H1 (cell line): Measurements from ENCODE around the gene HAT1. TPM values are rescaled to one million over a fixed set of nuclear protein-coding genes. Genes with fewer than 3 reads are reported as not detected.

Experiments used
- CTCF ChIA-PET: fragments of 300-600 bp; sonication (Branson Sonifier 250); formaldehyde crosslinking; loops from one replicate; lab custom pipeline; 2021; ENCODE audit not compliant: partially characterized antibody; lab: Charles Lee
- POLR2A ChIA-PET: fragments of 300-600 bp; sonication (Branson Sonifier 250); formaldehyde crosslinking; loops from one replicate; lab custom pipeline; 2021; ENCODE audit warnings: inconsistent platforms; ENCODE audit not compliant: partially characterized antibody; lab: Charles Lee
- DNase-seq, 2 experiments: peaks; one replicate each; pipeline versions ENCODE4 v3.0.0 to v3.0.0-alpha.2; 2010 to 2022; ENCODE audit warnings: low spot score in 2 of 2, low read depth in 1 of 2, mixed read lengths in 1 of 2
- FAIRE-seq: peaks from 2 replicates; lab custom pipeline; 2011; peaks lifted over from hg19 to GRCh38; lab: Jason Lieb, UNC
- H2AFZ ChIP-seq: 2 replicates; pipeline ENCODE4 v1.8.1; 2012; ENCODE audit warnings: low read length, inconsistent platforms
- H2AK5ac ChIP-seq: 2 replicates; pipeline ENCODE4 v1.6.1; 2013; ENCODE audit warnings: low read depth, low read length
- H2BK120ac ChIP-seq: replicated peaks from 2 replicates; pipeline ENCODE3; 2013; ENCODE audit warnings: low read depth, low read length, inconsistent platforms
- H2BK12ac ChIP-seq: 2 replicates; pipeline ENCODE4 v1.6.1; 2013; ENCODE audit warnings: low read depth, low read length
- H2BK15ac ChIP-seq: 2 replicates; pipeline ENCODE4 v1.6.1; 2013; ENCODE audit warnings: low read length
- H2BK20ac ChIP-seq: 2 replicates; pipeline ENCODE4 v1.6.1; 2013; ENCODE audit warnings: low read length
- H2BK5ac ChIP-seq: 2 replicates; pipeline ENCODE4 v1.6.1; 2013; ENCODE audit warnings: low read depth, low read length
- H3K14ac ChIP-seq: 2 replicates; pipeline ENCODE4 v1.6.1; 2013; ENCODE audit warnings: inconsistent platforms; ENCODE audit not compliant: insufficient read length
- H3K18ac ChIP-seq: 2 replicates; pipeline ENCODE4 v1.6.1; 2013; ENCODE audit warnings: low read length; ENCODE audit errors: extremely low read depth
- H3K23ac ChIP-seq: 2 replicates; pipeline ENCODE4 v1.6.1; 2013; ENCODE audit warnings: inconsistent platforms; ENCODE audit not compliant: insufficient read length
- H3K23me2 ChIP-seq: 2 replicates; pipeline ENCODE4 v1.6.1; 2013; ENCODE audit warnings: low read depth, low read length
- H3K27ac ChIP-seq: 2 replicates; pipeline ENCODE4 v1.6.1; 2011; ENCODE audit warnings: low read depth, low read length, inconsistent platforms
- H3K27me3 ChIP-seq, 4 experiments: replicated peaks in 1 of 4; 1 replicate in 1 of 4; 2 replicates in 3 of 4; pipeline versions ENCODE4 v1.6.1 to v1.8.1; 2011 to 2013; ENCODE audit warnings: low read length in 3 of 4, mild to moderate bottlenecking in 3 of 4, inconsistent platforms in 2 of 4, mixed read lengths in 2 of 4, moderate library complexity in 1 of 4; ENCODE audit not compliant: control insufficient read depth in 3 of 4, insufficient read depth in 3 of 4; ENCODE audit errors: extremely low read depth in 1 of 4
- H3K36me3 ChIP-seq, 4 experiments: 2 replicates each; pipeline versions ENCODE4 v1.6.1 to v1.8.1; 2011 to 2013; ENCODE audit warnings: mild to moderate bottlenecking in 4 of 4, low read length in 3 of 4, moderate library complexity in 2 of 4, control low read depth in 1 of 4, inconsistent platforms in 1 of 4; ENCODE audit not compliant: insufficient read depth in 4 of 4, control insufficient read depth in 2 of 4
- H3K4ac ChIP-seq: replicated peaks from 2 replicates; pipeline ENCODE3; 2013; ENCODE audit warnings: low read length, low read depth, mixed read lengths, inconsistent platforms; ENCODE audit not compliant: insufficient read length
- H3K4me1 ChIP-seq, 4 experiments: replicated peaks in 1 of 4; 1 replicate in 1 of 4; 2 replicates in 3 of 4; pipeline versions ENCODE4 v1.6.1 to v1.8.1; 2011 to 2013; ENCODE audit warnings: low read length in 3 of 4, inconsistent platforms in 2 of 4, mixed read lengths in 1 of 4; ENCODE audit not compliant: insufficient read depth in 4 of 4, control insufficient read depth in 3 of 4
- H3K4me2 ChIP-seq, 2 experiments: 2 replicates each; pipeline versions ENCODE4 v1.6.1 to v1.8.1; 2011 to 2013; ENCODE audit warnings: low read depth in 2 of 2, low read length in 2 of 2, control low read depth in 1 of 2, inconsistent platforms in 1 of 2, mild to moderate bottlenecking in 1 of 2; ENCODE audit not compliant: insufficient read depth in 1 of 2
- H3K4me3 ChIP-seq, 4 experiments: fragments of 200-600, 300-600 bp in 1 of 4; sonication (generic), shearing (Covaris generic), sonication (Bioruptor Twin) in 1 of 4; 2 replicates each; pipeline versions ENCODE4 v1.5.1 to v1.8.1; 2011 to 2016; ENCODE audit warnings: low read length in 4 of 4, low read depth in 3 of 4, control low read depth in 2 of 4, inconsistent platforms in 2 of 4, mild to moderate bottlenecking in 2 of 4, mixed read lengths in 1 of 4, moderate library complexity in 1 of 4; ENCODE audit not compliant: insufficient read depth in 2 of 4; ENCODE audit errors: extremely low read depth in 1 of 4
- H3K56ac ChIP-seq: replicated peaks from 2 replicates; pipeline ENCODE3; 2013; ENCODE audit warnings: low read depth, mild to moderate bottlenecking, mixed read lengths, low read length, inconsistent platforms; ENCODE audit not compliant: insufficient read length
- H3K79me1 ChIP-seq: 2 replicates; pipeline ENCODE4 v1.6.1; 2013; ENCODE audit warnings: low read depth, low read length, control low read depth
- H3K79me2 ChIP-seq, 2 experiments: 2 replicates each; pipeline versions ENCODE4 v1.6.1 to v1.8.1; 2012 to 2013; ENCODE audit warnings: low read length in 2 of 2, mild to moderate bottlenecking in 2 of 2, inconsistent platforms in 1 of 2; ENCODE audit not compliant: insufficient read depth in 2 of 2, control insufficient read depth in 1 of 2
- H3K9ac ChIP-seq, 4 experiments: replicated peaks in 1 of 4; 1 replicate in 1 of 4; 2 replicates in 3 of 4; pipeline versions ENCODE4 v1.6.1 to v1.8.1; 2011 to 2013; ENCODE audit warnings: low read depth in 3 of 4, low read length in 3 of 4, control low read depth in 2 of 4, mild to moderate bottlenecking in 2 of 4, moderate library complexity in 2 of 4, inconsistent platforms in 1 of 4; ENCODE audit errors: extremely low read depth in 1 of 4
- H3K9me3 ChIP-seq, 2 experiments: 2 replicates each; pipeline versions ENCODE4 v1.6.1 to v1.8.1; 2012 to 2013; ENCODE audit warnings: mild to moderate bottlenecking in 2 of 2, moderate library complexity in 2 of 2, control low read depth in 1 of 2, inconsistent platforms in 1 of 2, low read depth in 1 of 2, low read length in 1 of 2, mixed read lengths in 1 of 2; ENCODE audit not compliant: insufficient read depth in 2 of 2
- H4K20me1 ChIP-seq, 2 experiments: replicated peaks in 1 of 2; 2 replicates each; pipeline versions ENCODE3 to v1.8.1; 2011 to 2013; ENCODE audit warnings: inconsistent platforms in 2 of 2, low read length in 2 of 2, mild to moderate bottlenecking in 1 of 2; ENCODE audit not compliant: insufficient read depth in 2 of 2, control insufficient read depth in 1 of 2
- H4K5ac ChIP-seq: 2 replicates; pipeline ENCODE4 v1.6.1; 2013; ENCODE audit warnings: low read length, low read depth, mixed read lengths, inconsistent platforms; ENCODE audit not compliant: insufficient read length
- H4K8ac ChIP-seq: 2 replicates; pipeline ENCODE4 v1.8.0; 2013; ENCODE audit warnings: mild to moderate bottlenecking, moderate library complexity, low read length, inconsistent platforms; ENCODE audit not compliant: insufficient read depth; ENCODE audit errors: extremely low read depth
- H4K91ac ChIP-seq: replicated peaks from 2 replicates; pipeline ENCODE3; 2013; ENCODE audit warnings: low read length, mixed read lengths, inconsistent platforms; ENCODE audit not compliant: insufficient read length
- BACH1 ChIP-seq: IDR thresholded peaks from 2 replicates; pipeline ENCODE4 v1.6.1; 2012; ENCODE audit warnings: low read length, improper control_type of control experiment
- BCL11A ChIP-seq, 2 experiments: IDR thresholded peaks; one replicate each; pipeline ENCODE4 v1.6.1; 2011; ENCODE audit warnings: low read depth in 2 of 2, low read length in 2 of 2, mild to moderate bottlenecking in 2 of 2
- CHD1 ChIP-seq: IDR thresholded peaks from 2 replicates; pipeline ENCODE4 v1.6.1; 2012; ENCODE audit warnings: low read depth, low read length, improper control_type of control experiment
- CTBP2 ChIP-seq: IDR thresholded peaks from 2 replicates; pipeline ENCODE4 v1.7.0; 2011; ENCODE audit warnings: borderline replicate concordance, mild to moderate bottlenecking, moderate library complexity, mixed read lengths, low read length; ENCODE audit not compliant: insufficient read depth, insufficient read length
- FOSL1 ChIP-seq: IDR thresholded peaks from 2 replicates; pipeline ENCODE4 v1.6.1; 2011; ENCODE audit warnings: mild to moderate bottlenecking, low read depth, low read length, moderate library complexity; ENCODE audit not compliant: insufficient read depth
- JUND ChIP-seq: IDR thresholded peaks from 2 replicates; pipeline ENCODE4 v1.6.1; 2011; ENCODE audit warnings: mild to moderate bottlenecking, improper control_type of control experiment, low read length
- KDM5A ChIP-seq: fragments of 200-600 bp; IDR thresholded peaks from 2 replicates; pipeline ENCODE4 v1.7.1; 2012; ENCODE audit warnings: mild to moderate bottlenecking, low read length, inconsistent platforms, mixed read lengths
- NRF1 ChIP-seq: IDR thresholded peaks from 2 replicates; pipeline ENCODE4 v1.6.1; 2011; ENCODE audit warnings: mild to moderate bottlenecking, low read depth, low read length, improper control_type of control experiment
- RAD21 ChIP-seq, 2 experiments: IDR thresholded peaks in 1 of 2; conservative IDR thresholded peaks in 1 of 2; 2 replicates each; pipeline ENCODE4 v1.6.1; 2011; ENCODE audit warnings: low read depth in 2 of 2, low read length in 2 of 2, improper control_type of control experiment in 1 of 2, inconsistent platforms in 1 of 2, mild to moderate bottlenecking in 1 of 2, moderate library complexity in 1 of 2
- RBBP5 ChIP-seq: IDR thresholded peaks from 2 replicates; pipeline ENCODE4 v1.7.1; 2012; ENCODE audit warnings: low read depth, mild to moderate bottlenecking, inconsistent platforms, low read length, moderate library complexity, borderline replicate concordance
- RNF2 ChIP-seq: fragments of 200-900, 300-1000 bp; sonication (generic); IDR thresholded peaks from 2 replicates; pipeline ENCODE4 v1.7.1; 2016; ENCODE audit warnings: borderline replicate concordance, low read depth, mild to moderate bottlenecking, antibody characterized with exemption, low read length; ENCODE audit not compliant: poor library complexity, severe bottlenecking; ENCODE audit errors: missing control alignments
- SIN3A ChIP-seq, 2 experiments: IDR thresholded peaks in 1 of 2; conservative IDR thresholded peaks in 1 of 2; 2 replicates each; pipeline ENCODE4 v1.6.1; 2011 to 2012; ENCODE audit warnings: low read length in 2 of 2, improper control_type of control experiment in 1 of 2, low read depth in 1 of 2, mild to moderate bottlenecking in 1 of 2
- SP1 ChIP-seq: IDR thresholded peaks from 2 replicates; pipeline ENCODE4 v1.6.1; 2011; ENCODE audit warnings: low read depth, low read length
- WGBS, 2 experiments: shearing (Covaris generic) in 1 of 2; methylation state at CpG; one replicate each; pipeline versions ENCODE4 v1.1.6 to v1.1.7; 2013 to 2015; ENCODE audit warnings: low lambda C conversion rate in 2 of 2, mixed read lengths in 2 of 2, inconsistent platforms in 1 of 2, low coverage in 1 of 2, missing lambda C conversion rate in 1 of 2; ENCODE audit not compliant: insufficient replicate concordance in 2 of 2, insufficient coverage in 1 of 2, insufficient read length in 1 of 2; ENCODE audit errors: extremely low coverage in 1 of 2, missing lambda C conversion rate in 1 of 2; 5-methylcytosine and 5-hydroxymethylcytosine counted together
- polyA plus RNA-seq, 7 experiments: library from polyadenylated mRNA; depleted of rRNA in 3 of 7; stranded (reverse) in 5 of 7; unstranded in 2 of 7; fragments of >200 nt in 5 of 7; fragments of 200-250 nt in 2 of 7; gene quantifications; 1 replicate in 5 of 7; 2 replicates in 1 of 7; 4 replicates in 1 of 7; pipeline versions ENCODE4 v1.2.1 to v1.2.3, GENCODE V29; 2011 to 2013; ENCODE audit warnings: missing spikeins in 2 of 7, mixed read lengths in 2 of 7
- total RNA-seq: library from RNA; stranded (reverse); fragmentation: NEBNext Ultra II Directional; extraction: Animal tissue kit (Norgen Biotek cat#: 25700); gene quantifications from 2 replicates; pipeline ENCODE4 v1.2.1, GENCODE V29; 2021

HAT1 gene
- total and polyA plus RNA-seq, 2 of the 8 experiments (the other 6 are each of a cell fraction or from before 2014, with no cell fraction given): 44.6 to 74.2 TPM

GRCh38 chr2:171902840-171903420 is 19.3 kb upstream of the HAT1 start:
- Histone ChIP-seq H3K18ac (no peak overlapping the region), H3K23me2 (no peaks in the 10 kb centered on the region), H3K4me1 (no peaks in the 10 kb centered on the region), H3K36me3 (no peaks in the 10 kb centered on the region), H3K27me3 (no peaks in the 10 kb centered on the region), H2BK5ac (no peak overlapping the region), H2BK120ac (no peak overlapping the region), H2BK15ac (no peak overlapping the region), H3K23ac (no peak overlapping the region), H3K79me1 (no peaks in the 10 kb centered on the region), H3K27ac (no peak overlapping the region), H4K5ac (no peak overlapping the region), H2BK12ac (no peak overlapping the region), H3K9ac (no peak overlapping the region), H3K4me3 (no peak overlapping the region), H3K9me3 (peaks cover 0 to 11% of the 10 kb centered on the region in 2 experiments; a peak in 2 of 4 replicates), H4K91ac (no peak overlapping the region), H3K14ac (no peak overlapping the region), H3K4ac (no peak overlapping the region), H3K4me2 (no peak overlapping the region), H2BK20ac (no peak overlapping the region), H2AFZ (no peak overlapping the region), H4K8ac (no peak overlapping the region), H2AK5ac (no peak overlapping the region), H3K79me2 (no peaks in the 10 kb centered on the region), H4K20me1 (no peaks in the 10 kb centered on the region), H3K56ac (no peak overlapping the region)
- TF ChIP-seq NRF1 (no peak), RAD21 (IDR thresholded peaks at IDR 0.05 in 1 of 2, conservative IDR thresholded peaks at IDR 0.05 in 1 of 2; ENCODE audit: low read depth in 2 of 2, low read length in 2 of 2) (no peak), BCL11A (IDR thresholded peaks at IDR 0.05; ENCODE audit: low read depth in 2 of 2, low read length in 2 of 2) (no peak), SP1 (no peak), RNF2 (no peak), RBBP5 (no peak), SIN3A (conservative IDR thresholded peaks at IDR 0.05 in 1 of 2, IDR thresholded peaks at IDR 0.05 in 1 of 2; ENCODE audit: low read depth in 1 of 2, low read length in 2 of 2) (no peak), KDM5A (no peak), CHD1 (no peak), CTBP2 (no peak), JUND (no peak), BACH1 (no peak), FOSL1 (no peak)
- CTCF ChIA-PET: interaction anchor here (0.8 kb wide), 1 partner anchor 11 kb away, joined by 3 read pairs; no protein-coding TSS in a partner anchor
- 84% methylated on average over 2 of the region's 2 CpGs; no CpG with 5 or more reads in 1 of the 2 experiments for WGBS, 2 experiments
- POLR2A ChIA-PET: no interaction called here
- no peak for FAIRE-seq
- no peak for DNase-seq
